Naive B cell (primary cell): ENCODE measurements around the gene ADK. TPM values are rescaled to one million over a fixed set of nuclear protein-coding genes. Genes with fewer than 3 reads are reported as not detected.

ENCODE experiments used
- ATAC-seq, 2 donors: fragments of 150-1000 bp; cut with Tn5 transposase; 2 replicates each; pipeline ENCODE4 v1.10.0; 2021; ENCODE audit warnings: low read depth in 2 of 2, mild to moderate bottlenecking in 2 of 2, moderate library complexity in 2 of 2
- DNase-seq: peaks from one replicate; pipeline ENCODE4 v3.0.0; 2022
- H3K27ac Mint-ChIP-seq, 6 donors: one replicate each; pipeline ENCODE4 v1.8.0; 2020 to 2022; ENCODE audit warnings: mild to moderate bottlenecking in 6 of 6, mixed read lengths in 6 of 6, moderate library complexity in 5 of 6, inconsistent platforms in 2 of 6
- H3K27me3 Mint-ChIP-seq, 3 donors: one replicate each; pipeline ENCODE4 v1.8.0; 2021 to 2022; ENCODE audit warnings: mixed read lengths in 3 of 3, mild to moderate bottlenecking in 1 of 3
- H3K36me3 Mint-ChIP-seq, 2 donors: one replicate each; pipeline ENCODE4 v1.8.0; 2020 to 2022; ENCODE audit warnings: mixed read lengths in 2 of 2, inconsistent platforms in 1 of 2, mild to moderate bottlenecking in 1 of 2
- H3K4me1 Mint-ChIP-seq, 3 donors: one replicate each; pipeline ENCODE4 v1.8.0; 2020 to 2022; ENCODE audit warnings: mixed read lengths in 3 of 3, inconsistent platforms in 1 of 3, mild to moderate bottlenecking in 1 of 3, moderate library complexity in 1 of 3
- H3K4me3 Mint-ChIP-seq, 8 donors: one replicate each; pipeline ENCODE4 v1.8.0; 2020 to 2022; ENCODE audit warnings: mild to moderate bottlenecking in 8 of 8, mixed read lengths in 8 of 8, moderate library complexity in 8 of 8, inconsistent platforms in 2 of 8
- H3K9me3 Mint-ChIP-seq, 7 donors: one replicate each; pipeline ENCODE4 v1.8.0; 2020 to 2022; ENCODE audit warnings: mixed read lengths in 7 of 7, mild to moderate bottlenecking in 5 of 7, inconsistent platforms in 2 of 7, moderate library complexity in 1 of 7
- polyA plus RNA-seq, 6 donors: library from polyadenylated mRNA; unstranded; fragments of 300-500 nt; fragmentation: Illumina TruSeq; gene quantifications; one replicate each; pipeline ENCODE4 v1.2.3, GENCODE V29; 2021; ENCODE audit warnings: low read depth in 6 of 6

ADK gene
- polyA plus RNA-seq, 6 donors from 2014 or later: 240 to 379 (median 288) TPM

- DNase-seq (no peak), ATAC-seq (peak in 1 of 2 donors; percentile 25)
- H3K36me3 Mint-ChIP-seq: peaks cover 13 to 16% of the 10 kb centered on the region in 2 donors
- peaks cover 46 to 66% (median 58%) of the 10 kb centered on the region in 3 donors for H3K4me1 Mint-ChIP-seq
- peaks cover 0 to 10% (median 0%) of the 10 kb centered on the region in 7 donors for H3K9me3 Mint-ChIP-seq
- H3K27ac Mint-ChIP-seq: peak overlapping the region; percentile 43 to 87 (median 68)
- H3K4me3 Mint-ChIP-seq: peak overlapping the region in 1 of 8 donors; percentile 42
- H3K27me3 Mint-ChIP-seq: no peaks in the 10 kb centered on the region
Observed at GRCh38 chr10:74379474-74379873, 228.5 kb downstream of the ADK start.

DNA sequence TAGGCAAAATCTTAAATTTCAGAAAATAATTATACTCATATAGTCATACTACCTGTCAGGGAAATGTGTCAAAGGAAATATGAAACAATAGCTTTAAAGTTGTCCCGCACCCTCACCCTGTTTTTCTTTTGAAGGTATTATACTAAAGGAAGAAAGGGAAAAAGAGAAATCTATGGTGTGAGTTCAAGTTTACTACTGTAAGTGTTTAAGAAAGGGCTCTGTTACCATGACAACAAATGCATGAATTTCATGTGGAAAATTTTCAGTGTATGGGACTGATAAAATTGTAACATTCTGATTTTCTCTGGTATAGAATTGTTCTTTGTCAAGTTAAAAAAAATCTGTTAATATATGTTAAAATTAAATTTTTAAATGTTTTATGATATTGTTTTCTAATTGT, 229.8 kb downstream of the ADK start:
- H3K27me3 Mint-ChIP-seq: no peaks in the 10 kb centered on the region
- DNase-seq (no peak), ATAC-seq (no peak)
- peaks cover 13 to 16% of the 10 kb centered on the region in 2 donors for H3K36me3 Mint-ChIP-seq
- H3K27ac Mint-ChIP-seq: peak overlapping the region in 1 of 6 donors; percentile 82
- H3K9me3 Mint-ChIP-seq: peaks cover 0 to 14% (median 0%) of the 10 kb centered on the region in 7 donors
- peaks cover 50 to 74% (median 68%) of the 10 kb centered on the region in 3 donors for H3K4me1 Mint-ChIP-seq
- H3K4me3 Mint-ChIP-seq: no peak overlapping the region

DNA sequence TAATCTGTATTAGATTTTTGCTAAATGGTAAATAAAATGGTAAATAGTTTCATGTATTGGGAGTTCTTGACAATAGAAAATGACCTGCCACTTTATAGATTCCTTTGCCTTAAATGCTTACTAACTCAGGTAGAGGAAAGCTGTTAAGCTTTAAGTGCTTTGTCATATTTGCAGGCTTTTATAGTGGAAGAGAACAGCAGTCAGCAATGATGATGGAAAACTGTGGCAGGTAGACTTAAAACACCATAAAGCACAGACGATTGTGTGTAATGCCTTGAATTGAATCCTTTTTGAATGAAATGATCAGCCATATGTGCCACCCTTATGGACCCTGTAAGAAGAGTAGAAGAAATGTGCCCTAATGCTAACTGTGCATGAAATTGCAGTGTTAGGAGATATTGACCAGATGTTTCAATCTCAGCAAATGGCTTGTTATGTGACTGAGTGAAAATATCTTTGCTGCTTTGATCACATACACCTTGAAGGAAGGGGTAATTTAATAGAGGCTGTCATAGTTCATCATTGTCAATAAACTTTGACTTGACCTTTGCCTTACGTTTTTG, 230.4 kb downstream of the ADK start:
- peaks cover 50 to 80% (median 74%) of the 10 kb centered on the region in 3 donors for H3K4me1 Mint-ChIP-seq
- H3K27ac Mint-ChIP-seq: peak overlapping the region; percentile 1 to 92 (median 81)
- H3K36me3 Mint-ChIP-seq: peaks cover 13 to 16% of the 10 kb centered on the region in 2 donors
- ATAC-seq: no peak
- DNase-seq: no peak
- peak overlapping the region in 2 of 8 donors; percentile 21 to 59 for H3K4me3 Mint-ChIP-seq
- no peaks in the 10 kb centered on the region for H3K27me3 Mint-ChIP-seq
- H3K9me3 Mint-ChIP-seq: peaks cover 0 to 14% (median 0%) of the 10 kb centered on the region in 7 donors

DNA sequence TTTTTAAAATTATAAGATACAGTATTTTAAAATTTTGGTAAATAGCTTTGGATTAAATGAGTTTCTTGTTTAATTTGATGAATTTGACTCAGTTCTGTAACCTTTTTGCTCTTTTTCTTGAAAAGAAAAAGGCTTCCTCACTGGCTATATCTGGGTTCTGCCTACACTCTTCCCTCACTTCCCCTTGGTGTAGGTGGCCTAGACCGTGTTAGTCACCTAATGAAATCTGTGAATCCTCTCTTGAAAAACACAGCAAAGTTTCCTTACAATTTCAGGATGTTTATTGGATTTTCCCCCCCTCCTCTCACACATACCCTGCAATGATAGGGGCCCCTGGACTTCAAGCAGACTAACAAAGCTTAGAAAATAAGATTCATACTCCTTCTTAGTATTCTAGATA, 231.6 kb downstream of the ADK start:
- Mint-ChIP-seq H3K4me3 (peak overlapping the region in 4 of 8 donors; percentile 24 to 69 (median 40)), H3K9me3 (peaks cover 0 to 14% (median 0%) of the 10 kb centered on the region in 7 donors), H3K4me1 (peaks cover 46 to 82% (median 74%) of the 10 kb centered on the region in 3 donors), H3K27me3 (no peaks in the 10 kb centered on the region), H3K27ac (peak overlapping the region; percentile 31 to 99 (median 83)), H3K36me3 (peaks cover 4 to 16% of the 10 kb centered on the region in 2 donors)
- DNase-seq: no peak
- peak; percentile 31 to 34 for ATAC-seq

GRCh38 chr10:74383642-74384041, 232.6 kb downstream of the ADK start:
- peak overlapping the region in 5 of 8 donors; percentile 8 to 61 (median 29) for H3K4me3 Mint-ChIP-seq
- H3K4me1 Mint-ChIP-seq: peaks cover 44 to 79% (median 71%) of the 10 kb centered on the region in 3 donors
- H3K36me3 Mint-ChIP-seq: peaks cover 0 to 12% of the 10 kb centered on the region in 2 donors
- peaks cover 0 to 13% (median 0%) of the 10 kb centered on the region in 7 donors for H3K9me3 Mint-ChIP-seq
- H3K27ac Mint-ChIP-seq: peak overlapping the region; percentile 82 to 99 (median 91)
- ATAC-seq (peak; percentile 20 to 54), DNase-seq (no peak)
- H3K27me3 Mint-ChIP-seq: no peaks in the 10 kb centered on the region

- Mint-ChIP-seq H3K27ac (peak overlapping the region; percentile 13 to 92 (median 81)), H3K9me3 (peaks cover 0 to 4% (median 0%) of the 10 kb centered on the region in 7 donors), H3K4me1 (peaks cover 37 to 74% (median 65%) of the 10 kb centered on the region in 3 donors), H3K4me3 (peak overlapping the region in 7 of 8 donors; percentile 0 to 80 (median 59)), H3K36me3 (peaks cover 0 to under 1% of the 10 kb centered on the region in 2 donors), H3K27me3 (no peaks in the 10 kb centered on the region)
- ATAC-seq (peak; percentile 70 to 71), DNase-seq (peak; percentile 9)
Observed at GRCh38 chr10:74384615-74385183, 233.7 kb downstream of the ADK start.

GRCh38 chr10:74388801-74389200, 237.8 kb downstream of the ADK start:
- peak overlapping the region in 1 of 6 donors; percentile 18 for H3K27ac Mint-ChIP-seq
- H3K4me3 Mint-ChIP-seq: no peak overlapping the region
- peaks cover 0 to 4% (median 0%) of the 10 kb centered on the region in 7 donors for H3K9me3 Mint-ChIP-seq
- H3K27me3 Mint-ChIP-seq: no peaks in the 10 kb centered on the region
- peaks cover 2 to 7% of the 10 kb centered on the region in 2 donors for H3K36me3 Mint-ChIP-seq
- no peak for DNase-seq
- ATAC-seq: no peak
- peaks cover 31 to 55% (median 43%) of the 10 kb centered on the region in 3 donors for H3K4me1 Mint-ChIP-seq

GRCh38 chr10:74391786-74392185, 240.8 kb downstream of the ADK start:
- H3K36me3 Mint-ChIP-seq: peaks cover 19 to 20% of the 10 kb centered on the region in 2 donors
- no peak overlapping the region for H3K27ac Mint-ChIP-seq
- no peaks in the 10 kb centered on the region for H3K27me3 Mint-ChIP-seq
- no peaks in the 10 kb centered on the region for H3K9me3 Mint-ChIP-seq
- ATAC-seq: no peak
- DNase-seq: no peak
- H3K4me3 Mint-ChIP-seq: no peak overlapping the region
- peaks cover 14 to 31% (median 26%) of the 10 kb centered on the region in 3 donors for H3K4me1 Mint-ChIP-seq

DNA sequence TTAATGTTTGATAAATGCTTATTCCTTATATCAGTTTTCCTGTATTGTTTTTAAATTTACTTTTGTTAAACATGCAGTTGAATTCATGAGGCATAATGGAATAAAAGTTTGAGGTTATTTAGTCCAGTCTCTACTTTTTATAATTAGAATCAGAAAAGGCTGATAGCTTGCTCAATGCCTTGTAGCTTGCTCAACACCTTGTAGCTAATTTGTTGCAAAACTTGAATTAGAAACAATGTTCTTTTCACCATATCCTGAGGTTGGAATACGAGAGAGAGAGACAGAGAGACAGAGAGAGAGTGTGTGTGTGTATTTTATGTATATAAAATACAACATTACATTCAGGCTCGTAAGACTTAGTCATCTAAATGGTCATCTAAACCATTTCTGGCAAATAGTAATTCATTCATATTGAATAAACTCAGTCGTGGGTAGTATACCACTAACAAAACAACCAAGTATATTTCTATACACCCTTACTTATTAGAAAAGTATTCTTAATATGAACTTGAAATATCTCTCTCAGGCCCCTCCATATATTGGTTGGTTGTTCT, 243.5 kb downstream of the ADK start:
- DNase-seq (no peak), ATAC-seq (no peak)
- H3K27ac Mint-ChIP-seq: no peak overlapping the region
- no peaks in the 10 kb centered on the region for H3K27me3 Mint-ChIP-seq
- H3K36me3 Mint-ChIP-seq: peaks cover 19 to 22% of the 10 kb centered on the region in 2 donors
- H3K4me1 Mint-ChIP-seq: peaks cover 8 to 22% (median 20%) of the 10 kb centered on the region in 3 donors
- no peak overlapping the region for H3K4me3 Mint-ChIP-seq
- no peaks in the 10 kb centered on the region for H3K9me3 Mint-ChIP-seq

- Mint-ChIP-seq H3K4me1 (peaks cover 0 to 9% (median 5%) of the 10 kb centered on the region in 3 donors), H3K36me3 (peaks cover 15 to 31% of the 10 kb centered on the region in 2 donors), H3K4me3 (no peak overlapping the region), H3K27ac (peak overlapping the region in 1 of 6 donors; percentile 24), H3K27me3 (no peaks in the 10 kb centered on the region), H3K9me3 (peaks cover 0 to 21% (median 2%) of the 10 kb centered on the region in 7 donors)
- no peak for ATAC-seq
- no peak for DNase-seq
Observed at GRCh38 chr10:74400186-74400585, 249.2 kb downstream of the ADK start.

- peaks cover 18 to 27% (median 20%) of the 10 kb centered on the region in 3 donors for H3K4me1 Mint-ChIP-seq
- ATAC-seq (peak; percentile 69), DNase-seq (no peak)
- H3K27me3 Mint-ChIP-seq: no peaks in the 10 kb centered on the region
- peaks cover 28 to 32% of the 10 kb centered on the region in 2 donors for H3K36me3 Mint-ChIP-seq
- peak overlapping the region in 1 of 8 donors; percentile 10 for H3K4me3 Mint-ChIP-seq
- peaks cover 0 to 21% (median 3%) of the 10 kb centered on the region in 7 donors for H3K9me3 Mint-ChIP-seq
- peak overlapping the region in 5 of 6 donors; percentile 70 to 90 (median 81) for H3K27ac Mint-ChIP-seq
Observed at GRCh38 chr10:74406006-74406405, 255.0 kb downstream of the ADK start.

- Mint-ChIP-seq H3K27ac (peak overlapping the region in 2 of 6 donors; percentile 24 to 61), H3K36me3 (peaks cover 11 to 24% of the 10 kb centered on the region in 2 donors), H3K27me3 (no peaks in the 10 kb centered on the region), H3K4me3 (no peak overlapping the region), H3K4me1 (peaks cover 6 to 22% (median 16%) of the 10 kb centered on the region in 3 donors), H3K9me3 (peaks cover 0 to 2% (median 0%) of the 10 kb centered on the region in 7 donors)
- DNase-seq (no peak), ATAC-seq (no peak)
Observed at GRCh38 chr10:74415146-74415839, 264.3 kb downstream of the ADK start.

GRCh38 chr10:74417397-74417796, 266.4 kb downstream of the ADK start:
- Mint-ChIP-seq H3K4me1 (peaks cover 11 to 26% (median 16%) of the 10 kb centered on the region in 3 donors), H3K27ac (no peak overlapping the region), H3K27me3 (no peaks in the 10 kb centered on the region), H3K4me3 (no peak overlapping the region), H3K9me3 (no peaks in the 10 kb centered on the region), H3K36me3 (peaks cover 1 to 27% of the 10 kb centered on the region in 2 donors)
- ATAC-seq (no peak), DNase-seq (no peak)
